ENCODE measurements around the gene CGNL1. TPM values are rescaled to one million over a fixed set of nuclear protein-coding genes. Genes with fewer than 3 reads are reported as not detected.

CGNL1 gene
- total RNA-seq, 1 experiment from 2014 or later = 34.6 TPM

DNA sequence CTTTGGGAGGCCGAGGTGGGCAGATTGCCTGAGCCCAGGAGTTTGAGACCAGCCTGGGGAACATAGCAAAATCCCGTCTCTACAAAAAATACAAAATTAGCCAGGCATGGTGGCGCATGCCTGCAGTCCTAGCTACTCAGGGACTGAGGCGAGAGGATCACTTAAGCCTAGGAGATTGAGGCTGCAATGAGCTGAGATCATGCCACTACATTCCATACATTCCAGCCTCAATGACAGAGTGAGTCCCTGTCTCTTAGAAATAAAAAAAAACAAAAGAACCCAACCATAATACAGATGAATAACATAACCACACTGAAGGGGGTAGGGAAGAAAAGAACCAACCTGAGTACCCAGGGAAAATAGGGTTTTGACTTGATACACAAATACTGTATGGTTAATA is 19.7 kb upstream of the CGNL1 start:
- Histone ChIP-seq H4K5ac (ENCODE audit: insufficient read length, low read depth, low read length) (no peak overlapping the region), H3K79me1 (ENCODE audit: insufficient read depth, low read depth, low read length, poor library complexity, severe bottlenecking) (no peaks in the 10 kb centered on the region), H3K4me2 (ENCODE audit: insufficient read depth, insufficient read length, low read length) (no peak overlapping the region), H3K79me2 (ENCODE audit: insufficient read depth, low read length) (no peaks in the 10 kb centered on the region), H2BK15ac (ENCODE audit: low read depth, low read length) (no peak overlapping the region), H3K4ac (ENCODE audit: low read depth, low read length) (no peak overlapping the region), H3K9ac (ENCODE audit: extremely low read depth, insufficient read length, low read length) (no peak overlapping the region), H3K18ac (ENCODE audit: insufficient read length, low read depth, low read length) (peak overlapping the region; percentile 75), H2BK20ac (ENCODE audit: low read depth, low read length, poor library complexity, severe bottlenecking) (no peak overlapping the region), H4K20me1 (ENCODE audit: control insufficient read depth, insufficient read depth, insufficient read length) (no peaks in the 10 kb centered on the region), H3K9me3 (ENCODE audit: control insufficient read depth, low read depth, low read length) (no peaks in the 10 kb centered on the region), H3K14ac (ENCODE audit: insufficient read depth, low read length) (no peak overlapping the region), H3K27me3 (ENCODE audit: insufficient read depth, low read length) (no peaks in the 10 kb centered on the region), H3K23ac (ENCODE audit: insufficient read length, low read depth, low read length) (no peak overlapping the region), H2BK5ac (ENCODE audit: insufficient read length, low read length) (no peak overlapping the region), H3K4me1 (ENCODE audit: insufficient read depth, low read length) (peaks cover 13% of the 10 kb centered on the region; the same call in 1 of the 2 replicates), H3K23me2 (ENCODE audit: insufficient read length, low read depth, low read length, poor library complexity, severe bottlenecking) (no peaks in the 10 kb centered on the region), H3K56ac (ENCODE audit: insufficient read length, low read depth, low read length) (no peak overlapping the region), H3T11ph (ENCODE audit: low read length) (no peak overlapping the region), H2BK120ac (ENCODE audit: low read depth, low read length, poor library complexity, severe bottlenecking) (no peak overlapping the region), H2BK12ac (ENCODE audit: insufficient read length, low read depth, low read length) (no peak overlapping the region), H3K27ac (ENCODE audit: insufficient read length, low read depth, low read length) (peak overlapping the region; percentile 58), H2AK5ac (ENCODE audit: insufficient read length, low read length) (no peak overlapping the region), H4K91ac (ENCODE audit: insufficient read length, low read depth, low read length) (no peak overlapping the region), H4K8ac (replicated peaks; ENCODE audit: insufficient read length, low read depth, low read length) (no peak overlapping the region), H2AFZ (ENCODE audit: low read length) (no peak overlapping the region)
- Mint-ChIP-seq H3K36me3 (ENCODE audit: insufficient read depth in 1 of 3, low read depth in 3 of 3) (no peaks in the 10 kb centered on the region; a peak in 1 of 7 replicates), H3K27ac (peak overlapping the region; percentile 66 to 94 (median 84); a peak in 6 of 7 replicates), H3K27me3 (ENCODE audit: low read depth) (peaks cover 3% of the 10 kb centered on the region; the same call in 1 of the 2 replicates), H3K4me1 (peaks cover 52 to 56% of the 10 kb centered on the region in 2 experiments), H3K9me3 (peaks cover 5 to 6% of the 10 kb centered on the region in 2 experiments; a peak in 3 of 5 replicates), H3K4me3 (no peak overlapping the region)
- no CpG with 5 or more reads among the region's 4 CpGs for WGBS (ENCODE audit: extremely low coverage, insufficient read length, low lambda C conversion rate)
- TF ChIP-seq, protein P1, sequence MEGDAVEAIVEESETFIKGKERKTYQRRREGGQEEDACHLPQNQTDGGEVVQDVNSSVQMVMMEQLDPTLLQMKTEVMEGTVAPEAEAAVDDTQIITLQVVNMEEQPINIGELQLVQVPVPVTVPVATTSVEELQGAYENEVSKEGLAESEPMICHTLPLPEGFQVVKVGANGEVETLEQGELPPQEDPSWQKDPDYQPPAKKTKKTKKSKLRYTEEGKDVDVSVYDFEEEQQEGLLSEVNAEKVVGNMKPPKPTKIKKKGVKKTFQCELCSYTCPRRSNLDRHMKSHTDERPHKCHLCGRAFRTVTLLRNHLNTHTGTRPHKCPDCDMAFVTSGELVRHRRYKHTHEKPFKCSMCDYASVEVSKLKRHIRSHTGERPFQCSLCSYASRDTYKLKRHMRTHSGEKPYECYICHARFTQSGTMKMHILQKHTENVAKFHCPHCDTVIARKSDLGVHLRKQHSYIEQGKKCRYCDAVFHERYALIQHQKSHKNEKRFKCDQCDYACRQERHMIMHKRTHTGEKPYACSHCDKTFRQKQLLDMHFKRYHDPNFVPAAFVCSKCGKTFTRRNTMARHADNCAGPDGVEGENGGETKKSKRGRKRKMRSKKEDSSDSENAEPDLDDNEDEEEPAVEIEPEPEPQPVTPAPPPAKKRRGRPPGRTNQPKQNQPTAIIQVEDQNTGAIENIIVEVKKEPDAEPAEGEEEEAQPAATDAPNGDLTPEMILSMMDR (conservative IDR thresholded peaks at IDR 0.05) = no peak
- DNase-seq = peak; percentile 52
